Natural killer cell (primary cell): Measurements from ENCODE around the gene CENPVL1. TPM values are rescaled to one million over a fixed set of nuclear protein-coding genes. Genes with fewer than 3 reads are reported as not detected.
"Not testable (repeated sequence)": the region's sequence is repeated elsewhere in the genome, so short reads cannot be mapped to it uniquely, and the experiment has no call there.

ENCODE experiments used
- ATAC-seq, 3 donors: fragments of 150-1000 bp in 2 of 3; fragments of 200-7000 bp in 1 of 3; cut with Tn5 transposase; 1 replicate in 1 of 3; 2 replicates in 2 of 3; pipeline ENCODE4 v1.10.0; 2021; ENCODE audit warnings: mild to moderate bottlenecking in 2 of 3, moderate library complexity in 2 of 3
- DNase-seq, 2 donors: peaks; one replicate each; pipeline versions ENCODE4 v3.0.0 to v3.0.0-alpha.2; 2013 to 2021; ENCODE audit warnings: mixed read lengths in 1 of 2
- H3K27ac ChIP-seq: one replicate; pipeline ENCODE4 v1.5.1; 2013; ENCODE audit warnings: mild to moderate bottlenecking, low read length
- H3K27me3 ChIP-seq: one replicate; pipeline ENCODE4 v1.6.1; 2013; ENCODE audit warnings: low read length; ENCODE audit not compliant: control insufficient read depth, insufficient read depth
- H3K36me3 ChIP-seq: one replicate; pipeline ENCODE4 v1.6.1; 2013; ENCODE audit warnings: low read length; ENCODE audit not compliant: control insufficient read depth, insufficient read depth
- H3K4me1 ChIP-seq: one replicate; pipeline ENCODE4 v1.6.1; 2013; ENCODE audit warnings: low read length; ENCODE audit not compliant: control insufficient read depth, insufficient read depth
- H3K4me3 ChIP-seq: one replicate; pipeline ENCODE4 v1.5.1; 2013; ENCODE audit warnings: low read length
- H3K9me3 ChIP-seq: one replicate; pipeline ENCODE4 v1.6.1; 2013; ENCODE audit warnings: low read length; ENCODE audit not compliant: control insufficient read depth, insufficient read depth
- H3K27ac Mint-ChIP-seq, 2 donors: one replicate each; pipeline ENCODE4 v1.8.0; 2022; ENCODE audit warnings: mild to moderate bottlenecking in 2 of 2, mixed read lengths in 2 of 2, moderate library complexity in 1 of 2
- H3K27me3 Mint-ChIP-seq, 2 donors: one replicate each; pipeline ENCODE4 v1.8.0; 2022; ENCODE audit warnings: low read depth in 2 of 2, mixed read lengths in 2 of 2
- H3K36me3 Mint-ChIP-seq: one replicate; pipeline ENCODE4 v1.8.0; 2022; ENCODE audit warnings: mixed read lengths
- H3K4me1 Mint-ChIP-seq, 2 donors: one replicate each; pipeline ENCODE4 v1.8.0; 2022; ENCODE audit warnings: mixed read lengths in 2 of 2
- H3K4me3 Mint-ChIP-seq: one replicate; pipeline ENCODE4 v1.8.0; 2022; ENCODE audit warnings: mild to moderate bottlenecking, moderate library complexity, mixed read lengths
- H3K9me3 Mint-ChIP-seq, 2 donors: one replicate each; pipeline ENCODE4 v1.8.0; 2022; ENCODE audit warnings: mixed read lengths in 2 of 2
- WGBS: methylation state at CpG from one replicate; pipeline ENCODE4 v1.1.7; 2013; ENCODE audit warnings: missing lambda C conversion rate; ENCODE audit not compliant: insufficient coverage; 5-methylcytosine and 5-hydroxymethylcytosine counted together
- intact Hi-C: fragments of 100-400 bp; cut with micrococcal nuclease; formaldehyde crosslinking; loops from one replicate; pipeline ENCODE4 v1.14.2; 2022
- total RNA-seq, 4 donors: library from RNA; stranded (reverse); fragments of 120-200 nt in 1 of 4; gene quantifications; one replicate each; pipeline versions ENCODE4 v1.2.3 to v1.2.4, GENCODE V29; 2013 to 2022
- TF ChIP-seq, protein P1 (sequence below): fragments of 200-600 bp; IDR thresholded peaks from one replicate; pipeline ENCODE4 v1.8.0; 2022; ENCODE audit warnings: antibody characterized with exemption

Gene CENPVL1
- total RNA-seq = not detected
- not detected for total RNA-seq (2013)

DNA sequence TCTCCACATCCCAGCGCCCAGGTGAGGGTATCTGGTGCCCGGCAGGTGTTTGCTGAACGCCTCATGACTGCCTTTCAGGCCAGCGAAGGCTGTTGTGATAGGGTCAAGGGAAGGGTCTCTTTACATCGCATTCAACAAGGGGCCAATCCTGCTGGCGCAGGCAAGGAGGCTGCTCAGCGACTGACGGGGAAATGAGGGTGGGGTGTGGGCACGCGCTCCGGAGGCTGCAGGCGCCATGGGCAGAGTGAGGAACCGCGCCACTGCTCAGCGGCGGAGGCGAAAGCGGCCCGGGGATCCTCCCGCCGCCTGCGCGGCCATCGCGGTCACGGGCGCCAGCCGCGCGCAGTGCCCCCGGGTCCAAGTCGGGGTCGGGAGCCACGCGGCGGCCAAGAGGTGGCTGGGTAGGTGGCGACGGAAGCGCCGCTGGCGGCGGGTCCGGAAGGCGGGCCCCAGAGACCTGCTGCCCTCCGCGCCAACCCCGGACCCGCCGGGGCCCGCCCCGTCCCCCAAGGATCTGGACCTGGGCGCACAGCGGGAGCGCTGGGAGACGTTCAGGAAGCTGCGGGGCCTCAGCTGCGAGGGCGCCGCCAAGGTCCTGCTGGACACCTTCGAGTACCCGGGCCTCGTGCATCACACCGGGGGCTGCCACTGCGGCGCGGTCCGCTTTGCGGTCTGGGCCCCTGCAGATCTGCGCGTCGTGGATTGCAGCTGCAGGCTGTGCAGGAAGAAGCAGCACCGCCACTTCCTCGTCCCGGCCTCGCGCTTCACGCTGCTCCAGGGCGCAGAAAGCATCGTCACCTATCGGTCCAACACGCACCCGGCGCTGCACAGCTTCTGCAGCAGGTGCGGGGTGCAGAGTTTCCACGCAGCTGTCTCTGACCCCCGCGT is at the start of gene CENPVL1:
TSS of gene CENPVL1 (plus strand) at position 236 of the 888 bp plus-strand sequence. CDS start at position 236, 0 bp downstream.
- H3K9me3 ChIP-seq, H3K9me3 Mint-ChIP-seq, H3K36me3 Mint-ChIP-seq, H3K4me1 ChIP-seq, H3K27ac ChIP-seq, H3K4me1 Mint-ChIP-seq, DNase-seq, H3K4me3 ChIP-seq, H3K27ac Mint-ChIP-seq, intact Hi-C loops, H3K4me3 Mint-ChIP-seq, H3K36me3 ChIP-seq, ATAC-seq, H3K27me3 ChIP-seq, H3K27me3 Mint-ChIP-seq: not testable (repeated sequence)
- WGBS = no CpG with 5 or more reads among the region's 87 CpGs

DNA sequence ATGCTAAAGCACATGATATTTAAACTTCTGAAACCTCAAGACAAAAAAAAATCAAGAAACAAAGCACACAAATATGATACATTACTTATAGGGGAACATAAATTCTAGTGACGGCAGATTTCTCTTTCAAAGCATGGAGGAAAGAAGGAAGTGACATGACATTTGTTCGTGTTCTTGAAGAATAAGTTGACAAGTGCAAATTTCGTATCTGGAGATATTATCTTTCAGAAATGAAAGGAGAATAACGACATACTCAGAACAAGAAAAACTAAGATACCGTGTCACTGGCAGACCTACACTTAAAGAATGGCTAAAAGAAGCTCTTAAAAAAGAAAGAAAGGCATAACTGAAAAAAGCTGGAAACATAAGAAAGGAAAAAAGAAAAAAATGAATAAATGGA is 44.3 kb upstream of the CENPVL1 start:
- no peaks in the 10 kb centered on the region for H3K9me3 ChIP-seq
- intact Hi-C loops = no loop called here
- H3K4me3 ChIP-seq = no peak overlapping the region
- WGBS = no CpG with 5 or more reads among the region's 5 CpGs
- no peaks in the 10 kb centered on the region for H3K4me1 Mint-ChIP-seq
- H3K4me1 ChIP-seq = no peaks in the 10 kb centered on the region
- no peak overlapping the region for H3K27ac ChIP-seq
- TF ChIP-seq, protein P1, sequence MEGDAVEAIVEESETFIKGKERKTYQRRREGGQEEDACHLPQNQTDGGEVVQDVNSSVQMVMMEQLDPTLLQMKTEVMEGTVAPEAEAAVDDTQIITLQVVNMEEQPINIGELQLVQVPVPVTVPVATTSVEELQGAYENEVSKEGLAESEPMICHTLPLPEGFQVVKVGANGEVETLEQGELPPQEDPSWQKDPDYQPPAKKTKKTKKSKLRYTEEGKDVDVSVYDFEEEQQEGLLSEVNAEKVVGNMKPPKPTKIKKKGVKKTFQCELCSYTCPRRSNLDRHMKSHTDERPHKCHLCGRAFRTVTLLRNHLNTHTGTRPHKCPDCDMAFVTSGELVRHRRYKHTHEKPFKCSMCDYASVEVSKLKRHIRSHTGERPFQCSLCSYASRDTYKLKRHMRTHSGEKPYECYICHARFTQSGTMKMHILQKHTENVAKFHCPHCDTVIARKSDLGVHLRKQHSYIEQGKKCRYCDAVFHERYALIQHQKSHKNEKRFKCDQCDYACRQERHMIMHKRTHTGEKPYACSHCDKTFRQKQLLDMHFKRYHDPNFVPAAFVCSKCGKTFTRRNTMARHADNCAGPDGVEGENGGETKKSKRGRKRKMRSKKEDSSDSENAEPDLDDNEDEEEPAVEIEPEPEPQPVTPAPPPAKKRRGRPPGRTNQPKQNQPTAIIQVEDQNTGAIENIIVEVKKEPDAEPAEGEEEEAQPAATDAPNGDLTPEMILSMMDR = no peak
- H3K4me3 Mint-ChIP-seq = no peak overlapping the region
- H3K36me3 Mint-ChIP-seq = no peaks in the 10 kb centered on the region
- no peaks in the 10 kb centered on the region for H3K9me3 Mint-ChIP-seq
- H3K27me3 ChIP-seq = peaks cover 2% of the 10 kb centered on the region
- H3K27ac Mint-ChIP-seq = no peak overlapping the region
- peaks cover 10 to 42% of the 10 kb centered on the region in 2 donors for H3K27me3 Mint-ChIP-seq
- no peak for DNase-seq
- no peaks in the 10 kb centered on the region for H3K36me3 ChIP-seq
- ATAC-seq = no peak

DNA sequence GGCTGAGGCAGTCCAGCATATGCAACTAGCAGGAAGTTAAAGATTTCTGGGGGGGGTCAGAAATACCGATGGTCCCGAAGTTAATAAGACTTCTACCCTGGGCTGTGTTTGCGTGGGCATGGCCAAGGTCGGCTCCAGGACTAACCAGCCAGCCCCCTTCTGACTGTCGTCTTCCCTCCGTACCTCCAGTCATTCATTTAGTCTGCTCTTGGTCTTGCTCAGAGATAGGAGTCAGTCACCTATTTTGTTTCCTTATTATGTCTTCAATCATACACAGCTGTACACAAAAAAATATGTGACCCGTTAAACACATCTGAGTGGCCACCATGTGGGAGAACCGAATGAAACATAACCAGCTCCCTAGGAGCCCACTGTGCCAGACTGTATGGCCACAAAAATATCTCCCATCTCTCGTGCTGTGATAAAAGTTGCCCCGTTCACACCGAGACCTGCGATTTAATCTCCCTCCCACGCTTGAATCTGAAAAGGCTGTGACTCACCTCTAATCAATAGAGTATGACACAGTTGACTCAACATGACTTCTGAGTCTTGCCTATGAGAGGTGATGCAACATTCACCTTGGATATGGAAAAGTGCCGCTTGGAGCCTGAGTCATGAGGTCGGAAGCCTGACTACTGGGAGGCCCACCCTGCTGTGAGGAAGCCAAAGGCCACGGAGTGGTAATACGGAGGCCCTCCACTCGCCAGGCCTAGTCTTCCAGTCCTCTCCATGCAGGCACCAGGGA is 30.5 kb upstream of the CENPVL1 start:
- DNase-seq, H3K4me3 ChIP-seq, H3K4me1 ChIP-seq, intact Hi-C loops, H3K4me1 Mint-ChIP-seq, H3K27me3 Mint-ChIP-seq, H3K36me3 ChIP-seq, H3K9me3 ChIP-seq, ATAC-seq, H3K27me3 ChIP-seq, H3K27ac Mint-ChIP-seq, H3K27ac ChIP-seq, H3K36me3 Mint-ChIP-seq, H3K9me3 Mint-ChIP-seq, H3K4me3 Mint-ChIP-seq: not testable (repeated sequence)
- WGBS = no CpG with 5 or more reads among the region's 18 CpGs

DNA sequence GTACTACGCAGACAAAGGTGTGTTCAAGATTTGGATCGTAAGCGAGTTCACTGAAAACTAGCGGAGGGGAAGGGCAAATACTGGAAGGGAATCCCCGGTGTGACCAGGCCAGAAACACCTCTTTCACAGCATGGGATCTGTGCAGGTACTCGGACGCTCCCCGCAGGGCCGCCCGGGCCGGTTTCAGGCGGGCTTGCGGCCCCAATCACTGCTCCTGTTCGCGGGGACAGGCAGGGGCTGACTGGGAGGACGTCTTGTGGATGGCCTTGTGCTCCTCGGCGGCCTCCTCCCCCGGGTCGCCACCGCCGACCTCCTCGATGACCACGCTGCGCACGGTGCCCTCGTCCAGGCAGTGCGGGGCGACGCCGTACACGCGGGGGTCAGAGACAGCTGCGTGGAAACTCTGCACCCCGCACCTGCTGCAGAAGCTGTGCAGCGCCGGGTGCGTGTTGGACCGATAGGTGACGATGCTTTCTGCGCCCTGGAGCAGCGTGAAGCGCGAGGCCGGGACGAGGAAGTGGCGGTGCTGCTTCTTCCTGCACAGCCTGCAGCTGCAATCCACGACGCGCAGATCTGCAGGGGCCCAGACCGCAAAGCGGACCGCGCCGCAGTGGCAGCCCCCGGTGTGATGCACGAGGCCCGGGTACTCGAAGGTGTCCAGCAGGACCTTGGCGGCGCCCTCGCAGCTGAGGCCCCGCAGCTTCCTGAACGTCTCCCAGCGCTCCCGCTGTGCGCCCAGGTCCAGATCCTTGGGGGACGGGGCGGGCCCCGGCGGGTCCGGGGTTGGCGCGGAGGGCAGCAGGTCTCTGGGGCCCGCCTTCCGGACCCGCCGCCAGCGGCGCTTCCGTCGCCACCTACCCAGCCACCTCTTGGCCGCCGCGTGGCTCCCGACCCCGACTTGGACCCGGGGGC is 28.2 kb upstream of the CENPVL1 start:
- H3K27me3 ChIP-seq, intact Hi-C loops, H3K27ac Mint-ChIP-seq, H3K4me3 ChIP-seq, H3K27me3 Mint-ChIP-seq, H3K27ac ChIP-seq, DNase-seq, H3K9me3 Mint-ChIP-seq, H3K9me3 ChIP-seq, H3K36me3 ChIP-seq, H3K4me3 Mint-ChIP-seq, ATAC-seq, H3K36me3 Mint-ChIP-seq, H3K4me1 Mint-ChIP-seq, H3K4me1 ChIP-seq: not testable (repeated sequence)
- WGBS = no CpG with 5 or more reads among the region's 88 CpGs

DNA sequence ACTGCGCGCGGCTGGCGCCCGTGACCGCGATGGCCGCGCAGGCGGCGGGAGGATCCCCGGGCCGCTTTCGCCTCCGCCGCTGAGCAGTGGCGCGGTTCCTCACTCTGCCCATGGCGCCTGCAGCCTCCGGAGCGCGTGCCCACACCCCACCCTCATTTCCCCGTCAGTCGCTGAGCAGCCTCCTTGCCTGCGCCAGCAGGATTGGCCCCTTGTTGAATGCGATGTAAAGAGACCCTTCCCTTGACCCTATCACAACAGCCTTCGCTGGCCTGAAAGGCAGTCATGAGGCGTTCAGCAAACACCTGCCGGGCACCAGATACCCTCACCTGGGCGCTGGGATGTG is 27.6 kb upstream of the CENPVL1 start, which contains the start of gene CENPVL2:
TSS of gene CENPVL2 (minus strand) at position 112 of the 343 bp plus-strand sequence. CDS start at position 112, 0 bp downstream.
- H3K27ac ChIP-seq, H3K4me3 ChIP-seq, H3K36me3 Mint-ChIP-seq, H3K4me1 Mint-ChIP-seq, H3K4me1 ChIP-seq, H3K27me3 ChIP-seq, DNase-seq, H3K9me3 ChIP-seq, H3K9me3 Mint-ChIP-seq, H3K36me3 ChIP-seq, H3K27ac Mint-ChIP-seq, ATAC-seq, H3K4me3 Mint-ChIP-seq, H3K27me3 Mint-ChIP-seq, intact Hi-C loops: not testable (repeated sequence)
- no CpG with 5 or more reads among the region's 30 CpGs for WGBS
